GM23248 (cell line): Measurements from ENCODE around the gene ASB16.

Source experiments
- EZH2 ChIP-seq: fragments of 200-600 bp; sonication (generic); IDR thresholded peaks from 2 replicates; pipeline ENCODE4 v1.6.1; 2018; ENCODE audit warnings: antibody characterized with exemption, mild to moderate bottlenecking; ENCODE audit not compliant: insufficient read depth, poor library complexity, severe bottlenecking
- EZH2phosphoT487 ChIP-seq: fragments of 200-600 bp; sonication (generic); IDR thresholded peaks from 2 replicates; pipeline ENCODE4 v1.6.1; 2018; ENCODE audit warnings: antibody characterized with exemption, moderate library complexity, mild to moderate bottlenecking, low read depth; ENCODE audit not compliant: insufficient read depth

DNA sequence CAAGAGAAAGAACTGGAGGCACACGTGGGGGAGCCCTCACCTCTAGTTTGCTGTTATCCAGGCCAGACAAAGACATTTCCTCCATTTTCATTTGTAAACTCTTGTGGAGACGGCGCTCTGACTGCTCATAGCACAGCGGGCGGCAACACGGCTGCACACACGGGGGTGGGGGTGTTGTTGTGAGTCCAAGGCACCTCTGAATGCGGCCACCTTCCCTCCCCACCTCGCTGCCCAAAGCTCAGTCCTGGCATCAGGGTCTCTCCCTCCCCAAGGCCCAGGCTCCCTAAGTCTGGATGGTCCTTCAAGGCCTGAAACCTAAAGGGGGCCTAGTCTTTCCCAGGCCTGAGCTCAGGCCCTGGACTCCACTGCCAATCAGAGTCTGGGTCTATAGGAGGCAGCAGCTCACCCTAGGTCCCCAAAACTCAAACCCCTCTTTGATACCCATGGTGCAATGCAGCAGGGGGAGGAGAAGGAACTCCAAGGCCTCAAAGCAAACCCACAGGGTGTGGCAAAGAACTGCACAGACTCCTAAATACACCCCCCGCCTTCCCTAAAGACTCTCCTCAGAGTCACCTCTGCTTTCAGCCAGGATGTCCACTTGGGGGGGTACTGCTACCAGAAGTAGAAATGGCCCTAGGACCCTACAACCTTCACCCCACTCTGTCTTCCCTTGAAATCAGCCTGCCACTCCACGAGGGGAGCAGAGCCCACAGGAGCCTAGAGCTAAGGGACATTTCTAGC lies 27.6 kb downstream of the ASB16 start:
- TF ChIP-seq EZH2 (no peak), EZH2phosphoT487 (no peak)
